Mesodermal cell (in vitro differentiated cells): ENCODE data around the gene SLC51A.
"Not testable (repeated sequence)": the region's sequence is repeated elsewhere in the genome, so short reads cannot be mapped to it uniquely, and the experiment has no call there.

Experiments
- H3K27ac ChIP-seq: 2 replicates; pipeline ENCODE4 v1.7.0; 2013; ENCODE audit warnings: mild to moderate bottlenecking, low read depth, low read length, moderate library complexity; ENCODE audit not compliant: severe bottlenecking
- H3K36me3 ChIP-seq: 2 replicates; pipeline ENCODE4 v1.7.1; 2013; ENCODE audit warnings: mild to moderate bottlenecking, low read length, moderate library complexity; ENCODE audit not compliant: control insufficient read depth, insufficient read depth
- H3K4me1 ChIP-seq: one replicate; pipeline ENCODE4 v1.7.1; 2013; ENCODE audit warnings: mild to moderate bottlenecking, low read length; ENCODE audit not compliant: insufficient read depth, control insufficient read depth, poor library complexity, severe bottlenecking
- H3K4me3 ChIP-seq: 2 replicates; pipeline ENCODE4 v1.7.0; 2013; ENCODE audit warnings: low read length, control low read depth, mild to moderate bottlenecking; ENCODE audit not compliant: insufficient read depth, poor library complexity, severe bottlenecking; ENCODE audit errors: extremely low read depth
- H3K9me3 ChIP-seq: 2 replicates; pipeline ENCODE4 v1.7.1; 2013; ENCODE audit warnings: mild to moderate bottlenecking, low read length, moderate library complexity; ENCODE audit not compliant: control insufficient read depth
- WGBS, 2 experiments: methylation state at CpG; one replicate each; pipeline ENCODE4 v1.1.5; 2013; ENCODE audit warnings: missing lambda C conversion rate in 2 of 2; ENCODE audit not compliant: insufficient coverage in 2 of 2; 5-methylcytosine and 5-hydroxymethylcytosine counted together

Gene SLC51A

GRCh38 chr3:196193736-196194541 is 22.4 kb upstream of the SLC51A start:
- Histone ChIP-seq H3K36me3 (no peaks in the 10 kb centered on the region), H3K9me3 (no peaks in the 10 kb centered on the region), H3K27ac (no peak overlapping the region), H3K4me1 (no peaks in the 10 kb centered on the region), H3K4me3 (no peak overlapping the region)
- 90 to 95% methylated on average over 10 to 11 of the region's 13 CpGs for WGBS, 2 experiments

GRCh38 chr3:196194542-196194915 is 21.8 kb upstream of the SLC51A start:
- 89 to 93% methylated on average over 1 to 3 of the region's 5 CpGs for WGBS, 2 experiments
- Histone ChIP-seq H3K4me3 (no peak overlapping the region), H3K36me3 (no peaks in the 10 kb centered on the region), H3K4me1 (no peaks in the 10 kb centered on the region), H3K27ac (no peak overlapping the region), H3K9me3 (no peaks in the 10 kb centered on the region)

GRCh38 chr3:196195664-196196265 is 20.6 kb upstream of the SLC51A start:
- no peaks in the 10 kb centered on the region for H3K9me3 ChIP-seq
- H3K36me3 ChIP-seq = no peaks in the 10 kb centered on the region
- no peaks in the 10 kb centered on the region for H3K4me1 ChIP-seq
- 83 to 93% methylated on average over 7 of the region's 14 CpGs for WGBS, 2 experiments
- no peak overlapping the region for H3K27ac ChIP-seq
- no peak overlapping the region for H3K4me3 ChIP-seq

GRCh38 chr3:196197524-196197923 is 18.8 kb upstream of the SLC51A start:
- Histone ChIP-seq H3K4me3 (no peak overlapping the region), H3K36me3 (no peaks in the 10 kb centered on the region), H3K27ac (no peak overlapping the region), H3K4me1 (no peaks in the 10 kb centered on the region), H3K9me3 (no peaks in the 10 kb centered on the region)
- 87 to 88% methylated on average over 15 to 17 of the region's 17 CpGs for WGBS, 2 experiments

GRCh38 chr3:196198081-196198675 is 18.2 kb upstream of the SLC51A start:
- WGBS, 2 experiments = 84% methylated on average over 9 to 12 of the region's 15 CpGs
- no peak overlapping the region for H3K27ac ChIP-seq
- H3K36me3 ChIP-seq = no peaks in the 10 kb centered on the region
- H3K9me3 ChIP-seq = no peaks in the 10 kb centered on the region
- H3K4me1 ChIP-seq = no peaks in the 10 kb centered on the region
- H3K4me3 ChIP-seq = no peak overlapping the region

GRCh38 chr3:196198771-196199753 is 17.3 kb upstream of the SLC51A start:
- 90 to 93% methylated on average over 14 to 16 of the region's 19 CpGs for WGBS, 2 experiments
- Histone ChIP-seq H3K9me3 (no peaks in the 10 kb centered on the region), H3K4me3 (no peak overlapping the region), H3K4me1 (no peaks in the 10 kb centered on the region), H3K27ac (no peak overlapping the region), H3K36me3 (no peaks in the 10 kb centered on the region)

GRCh38 chr3:196202516-196202970 is 13.8 kb upstream of the SLC51A start:
- no peak overlapping the region for H3K4me3 ChIP-seq
- H3K9me3 ChIP-seq = no peaks in the 10 kb centered on the region
- H3K4me1 ChIP-seq = no peaks in the 10 kb centered on the region
- H3K27ac ChIP-seq = no peak overlapping the region
- H3K36me3 ChIP-seq = no peaks in the 10 kb centered on the region
- WGBS, 2 experiments = 80 to 82% methylated on average over 21 of the region's 21 CpGs

GRCh38 chr3:196203846-196204245 is 12.5 kb upstream of the SLC51A start:
- H3K36me3 ChIP-seq = no peaks in the 10 kb centered on the region
- WGBS, 2 experiments = 83% methylated on average over 1 of the region's 3 CpGs; no CpG with 5 or more reads in 1 of the 2 experiments
- H3K27ac ChIP-seq = no peak overlapping the region
- H3K4me1 ChIP-seq = no peaks in the 10 kb centered on the region
- H3K9me3 ChIP-seq = no peaks in the 10 kb centered on the region
- no peak overlapping the region for H3K4me3 ChIP-seq

- WGBS, 2 experiments = 96 to 98% methylated on average over 8 to 9 of the region's 9 CpGs
- not testable (repeated sequence) for H3K36me3 ChIP-seq, H3K9me3 ChIP-seq, H3K4me3 ChIP-seq, H3K27ac ChIP-seq, H3K4me1 ChIP-seq
Measured at GRCh38 chr3:196205442-196206205, 10.7 kb upstream of the SLC51A start.
